ENCODE measurements around the gene CCDC15. TPM values are rescaled to one million over a fixed set of nuclear protein-coding genes. Genes with fewer than 3 reads are reported as not detected.

The CCDC15 gene
- total RNA-seq: 1 to 10 TPM; 5.6 to 9.4 TPM

DNA sequence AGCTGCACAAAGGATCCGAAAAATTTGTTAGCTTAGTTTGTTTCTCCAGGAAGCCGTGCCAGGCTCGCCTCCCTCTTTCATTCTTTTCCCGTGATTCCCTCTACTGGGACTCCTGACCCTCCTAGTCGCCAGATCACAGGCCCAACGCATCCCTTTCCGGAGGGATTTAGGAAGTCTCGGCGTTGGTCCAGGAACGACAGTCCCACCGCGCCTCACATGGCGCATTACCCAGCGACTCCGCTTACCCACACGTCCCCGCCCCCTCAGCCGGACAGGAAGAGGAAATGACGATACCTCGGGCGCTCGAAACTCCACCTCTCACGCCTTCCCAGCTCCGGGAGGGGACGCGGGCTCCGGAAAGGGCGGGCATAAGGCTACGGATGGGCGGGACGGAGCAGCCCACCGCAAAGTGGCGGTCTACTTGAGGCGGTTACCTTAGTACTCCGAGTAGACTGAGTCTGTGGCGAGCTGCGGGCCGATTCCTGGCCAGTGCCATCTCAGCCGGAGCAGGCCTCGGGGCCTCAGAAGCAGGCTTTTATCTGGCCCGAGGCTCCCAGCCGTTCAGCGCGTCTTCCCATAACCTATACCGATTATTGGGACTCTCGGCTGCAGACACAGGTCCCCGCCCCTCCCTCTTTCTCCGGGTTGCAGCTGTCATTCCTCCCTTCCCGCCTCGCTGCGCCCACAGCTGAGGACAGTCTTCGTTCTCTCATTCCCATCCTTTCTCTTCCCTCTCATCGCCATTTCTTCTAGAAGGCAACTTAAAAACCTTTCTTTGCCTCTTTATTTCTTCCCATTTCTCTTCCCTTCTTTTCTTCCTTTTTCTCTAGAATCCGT, at the start of gene CCDC15:
Gene CCDC15 (plus strand): TSS at position 450 of the 837 bp plus-strand sequence. CDS start 531 bp downstream, outside the sequence.
- CTCF ChIA-PET: interaction anchor here (1.0 to 2.2 kb wide), 7 partner anchors 12 to 208 kb away, joined by 3 to 18 read pairs (median 5); partner anchors contain the start of gene TMEM218
- Mint-ChIP-seq H3K4me1 (peaks cover 20% of the 10 kb centered on the region), H3K27me3 (no peaks in the 10 kb centered on the region), H3K4me3 (no peak within 1 kb of the TSS), H3K27ac (no peak within 1 kb of the TSS), H3K9me3 (ENCODE audit: low read depth) (peaks cover 2% of the 10 kb centered on the region), H3K36me3 (peaks cover 9% of the 10 kb centered on the region)
- ATAC-seq (peak; percentile 94), DNase-seq (peak; percentile 98)

DNA sequence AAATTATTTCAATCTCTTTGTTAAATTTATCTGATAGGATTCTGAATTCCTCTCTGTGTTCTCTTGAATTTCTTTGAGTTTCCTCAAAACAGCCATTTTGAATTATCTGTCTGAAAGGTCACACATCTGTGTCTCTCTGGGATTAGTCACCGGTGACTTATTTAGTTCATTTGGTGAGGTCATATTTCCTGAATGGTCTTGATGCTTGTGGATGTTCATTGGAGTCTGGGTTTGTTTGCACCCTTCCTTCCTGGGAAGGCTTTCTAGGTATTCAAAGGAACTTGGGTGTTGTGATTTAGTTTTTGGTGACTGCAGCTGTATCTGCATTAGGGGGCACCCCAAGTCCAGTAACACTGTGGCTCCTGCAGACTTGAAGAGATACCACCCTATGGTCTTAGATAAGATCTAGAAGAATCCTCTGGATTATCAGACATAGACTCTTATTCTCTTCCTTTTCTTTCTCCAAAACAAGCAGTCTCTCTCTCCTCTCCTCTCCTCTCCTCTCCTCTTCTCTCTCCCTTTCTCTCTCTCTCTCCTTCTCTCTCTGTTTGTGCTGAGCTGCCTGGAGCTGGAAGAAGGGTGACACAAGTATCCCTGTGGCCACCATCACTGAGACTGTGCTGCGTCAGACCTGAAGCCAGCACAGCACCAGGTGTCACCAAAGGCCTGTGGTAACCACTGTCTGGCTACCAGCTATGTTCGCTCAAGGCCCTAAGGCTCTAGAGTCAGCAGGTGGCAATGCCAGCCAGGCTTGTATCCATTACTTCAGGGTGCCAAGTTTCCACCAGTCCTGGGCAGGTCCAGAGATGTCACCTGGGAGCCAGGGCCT, 38.2 kb upstream of the CCDC15 start:
- no peak for DNase-seq

DNA sequence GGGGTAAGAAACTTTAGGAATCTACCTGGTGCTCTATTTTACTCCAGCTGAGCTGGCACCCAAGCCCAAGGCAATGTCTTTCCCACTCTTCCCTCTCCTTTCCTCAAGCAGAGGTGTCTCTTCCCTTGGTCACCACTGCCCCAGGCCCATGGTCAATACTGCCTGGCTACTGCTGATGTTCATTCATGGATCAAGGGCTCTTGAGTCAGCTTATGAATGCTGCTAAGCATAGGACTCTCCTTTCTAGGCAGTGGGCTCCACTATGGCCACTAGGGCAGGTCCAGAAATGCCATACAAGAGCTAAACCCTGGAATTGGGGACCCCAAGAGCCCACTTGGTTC, 37.7 kb upstream of the CCDC15 start:
- Mint-ChIP-seq H3K9me3 (ENCODE audit: low read depth) (no peaks in the 10 kb centered on the region), H3K27ac (no peak overlapping the region), H3K4me3 (no peak overlapping the region), H3K4me1 (peaks cover 5% of the 10 kb centered on the region), H3K27me3 (peaks cover 10% of the 10 kb centered on the region), H3K36me3 (no peaks in the 10 kb centered on the region)
- no peak for DNase-seq
- no peak for ATAC-seq
- CTCF ChIA-PET: interaction anchor here (1.2 to 1.6 kb wide), 2 partner anchors 13 to 208 kb away, joined by 3 to 7 read pairs; no protein-coding TSS in a partner anchor

More for the DNA sequence above, 38.2 kb upstream of the CCDC15 start:
- ATAC-seq: no peak
- Mint-ChIP-seq H3K27ac (no peak overlapping the region), H3K27me3 (peaks cover 10% of the 10 kb centered on the region), H3K4me1 (peaks cover 4% of the 10 kb centered on the region), H3K36me3 (no peaks in the 10 kb centered on the region), H3K9me3 (ENCODE audit: low read depth) (no peaks in the 10 kb centered on the region), H3K4me3 (no peak overlapping the region)
- CTCF ChIA-PET: interaction anchor here (1.6 kb wide), 1 partner anchor 209 kb away, joined by 7 read pairs; no protein-coding TSS in a partner anchor

GRCh38 chr11:124917115-124917637, 36.8 kb upstream of the CCDC15 start:
- Mint-ChIP-seq H3K9me3 (ENCODE audit: low read depth) (no peaks in the 10 kb centered on the region), H3K27me3 (peaks cover 14% of the 10 kb centered on the region), H3K4me3 (no peak overlapping the region), H3K4me1 (peaks cover 6% of the 10 kb centered on the region), H3K27ac (no peak overlapping the region), H3K36me3 (no peaks in the 10 kb centered on the region)
- DNase-seq: no peak
- no peak for ATAC-seq
- CTCF ChIA-PET: interaction anchor here (1.2 to 1.6 kb wide), 2 partner anchors 14 to 207 kb away, joined by 3 to 7 read pairs; no protein-coding TSS in a partner anchor

GRCh38 chr11:124918950-124919349, 35.1 kb upstream of the CCDC15 start, which contains the start of gene HEPN1:
Gene HEPN1, plus strand, starts transcription at chr11:124919250.
- no peak within 1 kb of the TSS for H3K27ac Mint-ChIP-seq
- H3K4me3 Mint-ChIP-seq: no peak within 1 kb of the TSS
- ATAC-seq (no peak), DNase-seq (no peak)
- CTCF ChIA-PET: interaction anchor here (1.9 kb wide), 1 partner anchor 39 kb away, joined by 4 read pairs; no protein-coding TSS in a partner anchor
- peaks cover 14% of the 10 kb centered on the region for H3K27me3 Mint-ChIP-seq
- no peaks in the 10 kb centered on the region for H3K9me3 Mint-ChIP-seq (ENCODE audit: low read depth)
- H3K36me3 Mint-ChIP-seq: no peaks in the 10 kb centered on the region
- H3K4me1 Mint-ChIP-seq: peaks cover 14% of the 10 kb centered on the region

DNA sequence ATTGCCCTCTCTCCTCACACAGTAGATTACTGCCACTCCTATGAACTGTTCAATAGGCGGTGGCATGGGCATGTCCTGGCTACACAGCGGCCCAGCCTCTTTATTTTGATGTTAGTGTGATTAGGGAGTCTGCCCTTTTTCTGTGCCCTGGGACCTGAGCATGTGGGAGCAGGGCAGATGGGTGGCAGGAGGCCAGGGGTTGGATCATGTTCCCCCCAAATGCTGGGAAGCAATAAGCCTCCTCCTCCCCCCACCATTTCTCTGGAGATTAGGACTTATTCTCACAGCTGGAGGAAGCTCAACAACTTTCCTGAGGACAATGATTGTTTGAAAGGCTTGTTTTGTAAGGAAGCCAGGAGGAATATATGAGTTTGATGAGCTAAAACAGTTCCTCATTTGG, 34.1 kb upstream of the CCDC15 start:
- H3K4me3 Mint-ChIP-seq: no peak overlapping the region
- H3K36me3 Mint-ChIP-seq: no peaks in the 10 kb centered on the region
- peaks cover 14% of the 10 kb centered on the region for H3K4me1 Mint-ChIP-seq
- no peaks in the 10 kb centered on the region for H3K9me3 Mint-ChIP-seq (ENCODE audit: low read depth)
- peaks cover 13% of the 10 kb centered on the region for H3K27me3 Mint-ChIP-seq
- no peak overlapping the region for H3K27ac Mint-ChIP-seq
- CTCF ChIA-PET: interaction anchor here (1.1 to 2.6 kb wide), 6 partner anchors 30 to 192 kb away, joined by 3 to 6 read pairs (median 4); partner anchors contain the start of genes CCDC15, ROBO3 and TMEM218
- DNase-seq (no peak), ATAC-seq (no peak)

DNA sequence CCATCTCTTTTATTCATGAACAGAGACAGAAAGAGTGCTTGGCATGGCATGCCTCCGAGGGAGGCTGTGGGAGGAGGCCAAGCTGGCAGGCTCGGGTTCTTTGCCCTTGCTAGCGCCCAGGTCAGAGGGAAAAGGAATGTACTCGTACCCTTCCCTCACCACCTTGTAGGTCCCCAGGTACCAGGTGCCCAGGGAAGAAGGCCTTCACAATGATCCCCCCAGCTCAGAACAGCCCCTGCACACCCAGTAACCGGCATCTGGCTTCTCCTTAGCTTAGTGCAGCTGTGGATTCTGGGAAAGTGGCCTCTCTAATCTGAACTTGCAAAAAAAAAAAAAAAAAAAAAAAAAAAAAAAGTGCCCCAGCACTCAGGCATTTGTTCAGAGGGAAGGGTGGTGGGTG, 33.6 kb upstream of the CCDC15 start:
- no peaks in the 10 kb centered on the region for H3K9me3 Mint-ChIP-seq (ENCODE audit: low read depth)
- H3K27ac Mint-ChIP-seq: no peak overlapping the region
- ATAC-seq (no peak), DNase-seq (no peak)
- H3K4me1 Mint-ChIP-seq: peaks cover 14% of the 10 kb centered on the region
- no peaks in the 10 kb centered on the region for H3K36me3 Mint-ChIP-seq
- no peak overlapping the region for H3K4me3 Mint-ChIP-seq
- H3K27me3 Mint-ChIP-seq: peaks cover 11% of the 10 kb centered on the region
- CTCF ChIA-PET: interaction anchor here (1.1 to 2.6 kb wide), 6 partner anchors 30 to 191 kb away, joined by 3 to 6 read pairs (median 4); partner anchors contain the start of genes CCDC15, ROBO3 and TMEM218

DNA sequence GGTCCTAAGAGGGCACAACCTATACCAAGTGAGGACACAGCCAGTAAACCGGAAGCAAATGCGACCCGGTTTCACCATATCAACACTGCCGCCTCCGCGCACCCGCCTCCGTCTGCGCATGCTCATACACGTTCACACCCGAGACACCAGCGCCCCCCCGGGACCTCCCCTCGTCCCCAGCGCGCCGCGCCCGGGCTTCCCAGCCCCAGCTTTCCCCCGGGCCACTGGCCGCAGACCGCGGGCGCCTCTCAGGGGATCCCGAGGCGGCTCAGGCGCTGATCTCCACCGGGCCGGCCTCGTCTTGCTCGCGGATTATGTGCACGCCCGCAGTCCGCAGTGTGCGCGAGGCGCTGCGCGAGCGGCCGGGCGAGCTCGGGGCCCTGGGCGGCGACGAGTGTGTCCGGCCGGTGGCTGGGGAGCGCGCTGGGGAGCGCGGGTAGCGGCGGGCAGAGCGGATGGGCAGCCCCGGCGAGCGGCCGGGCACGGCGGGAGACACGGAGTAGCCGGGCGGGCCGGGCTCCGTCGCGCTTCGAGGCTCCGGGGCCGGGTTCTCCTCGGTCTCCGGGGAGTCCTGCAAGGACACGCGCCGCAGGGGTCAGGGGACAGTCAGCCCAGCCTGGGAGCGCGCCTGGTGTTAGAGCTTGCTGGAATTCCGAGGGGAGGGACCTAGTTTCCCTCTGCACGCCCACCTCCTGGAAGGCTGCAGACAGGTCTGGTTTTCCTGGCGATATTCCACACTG, 33.0 kb upstream of the CCDC15 start:
- Mint-ChIP-seq H3K9me3 (ENCODE audit: low read depth) (no peaks in the 10 kb centered on the region), H3K36me3 (no peaks in the 10 kb centered on the region), H3K4me1 (peaks cover 12% of the 10 kb centered on the region), H3K27me3 (peaks cover 8% of the 10 kb centered on the region), H3K27ac (no peak overlapping the region), H3K4me3 (no peak overlapping the region)
- peak; percentile 89 for ATAC-seq
- CTCF ChIA-PET: interaction anchor here (1.1 to 2.6 kb wide), 6 partner anchors 29 to 190 kb away, joined by 3 to 6 read pairs (median 4); partner anchors contain the start of genes CCDC15, ROBO3 and TMEM218
- DNase-seq: peak; percentile 87

GRCh38 chr11:124922831-124923230, 31.2 kb upstream of the CCDC15 start:
- Mint-ChIP-seq H3K27me3 (peaks cover 8% of the 10 kb centered on the region), H3K4me1 (peaks cover 12% of the 10 kb centered on the region), H3K27ac (no peak overlapping the region), H3K9me3 (ENCODE audit: low read depth) (no peaks in the 10 kb centered on the region), H3K36me3 (no peaks in the 10 kb centered on the region), H3K4me3 (no peak overlapping the region)
- ATAC-seq (no peak), DNase-seq (no peak)
- CTCF ChIA-PET: interaction anchor here (1.9 kb wide), 1 partner anchor 46 kb away, joined by 5 read pairs; no protein-coding TSS in a partner anchor

- no peak for ATAC-seq
- Mint-ChIP-seq H3K9me3 (ENCODE audit: low read depth) (no peaks in the 10 kb centered on the region), H3K27me3 (peaks cover 8% of the 10 kb centered on the region), H3K4me3 (no peak overlapping the region), H3K4me1 (peaks cover 12% of the 10 kb centered on the region), H3K36me3 (no peaks in the 10 kb centered on the region), H3K27ac (no peak overlapping the region)
- no peak for DNase-seq
- CTCF ChIA-PET: interaction anchor here (1.9 kb wide), 1 partner anchor 47 kb away, joined by 5 read pairs; no protein-coding TSS in a partner anchor
These were observed 30.7 kb upstream of the CCDC15 start for GRCh38 chr11:124923296-124923695.

GRCh38 chr11:124928942-124929665, 24.9 kb upstream of the CCDC15 start:
- Mint-ChIP-seq H3K4me3 (no peak overlapping the region), H3K27me3 (peaks cover 2% of the 10 kb centered on the region), H3K27ac (no peak overlapping the region), H3K4me1 (peaks cover 7% of the 10 kb centered on the region), H3K36me3 (no peaks in the 10 kb centered on the region), H3K9me3 (ENCODE audit: low read depth) (no peaks in the 10 kb centered on the region)
- DNase-seq (no peak), ATAC-seq (no peak)
- CTCF ChIA-PET: interaction anchor here (1.6 kb wide), 1 partner anchor 14 kb away, joined by 4 read pairs; no protein-coding TSS in a partner anchor

DNA sequence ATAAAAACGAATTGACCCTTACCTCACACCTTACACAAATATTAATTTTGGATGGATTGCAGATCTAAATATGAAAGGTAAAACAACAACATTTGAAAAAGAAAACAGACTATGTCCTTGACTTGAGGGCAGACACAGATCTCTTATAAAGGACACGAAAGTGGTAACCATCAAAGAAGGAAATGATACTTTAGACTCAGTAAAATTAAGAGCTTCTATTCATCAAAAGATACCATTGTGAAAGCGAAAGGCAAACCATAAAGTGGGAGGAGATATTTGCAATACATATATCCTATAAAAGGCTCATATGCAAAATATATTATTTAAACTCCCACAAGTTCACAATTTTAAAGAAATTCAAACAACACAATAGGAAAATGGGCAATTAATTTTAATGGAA, 23.2 kb upstream of the CCDC15 start:
- H3K4me3 Mint-ChIP-seq: no peak overlapping the region
- H3K27ac Mint-ChIP-seq: peak overlapping the region; percentile 25
- ATAC-seq: no peak

More for the DNA sequence above, 23.2 kb upstream of the CCDC15 start:
- Mint-ChIP-seq H3K27me3 (peaks cover 2% of the 10 kb centered on the region), H3K9me3 (ENCODE audit: low read depth) (no peaks in the 10 kb centered on the region), H3K4me1 (peaks cover 7% of the 10 kb centered on the region), H3K36me3 (no peaks in the 10 kb centered on the region)
- CTCF ChIA-PET: interaction anchor here (0.6 to 1.0 kb wide), 2 partner anchors 20 to 55 kb away, joined by 3 read pairs; no protein-coding TSS in a partner anchor
- DNase-seq: no peak

Data from activated CD8-positive, alpha-beta memory T cell treated with anti-CD3 and anti-CD28 coated beads, Interleukin-2, amount 10 ng/mL, durations not matched to agents 7 days and 5 days (primary cell).